ENCODE data around the gene RNF34.

The RNF34 gene

GRCh38 chr12:121420109-121420508 is 20.2 kb downstream of the RNF34 start:
- TF ChIP-seq REST (IDR thresholded peaks at IDR 0.05; ENCODE audit: low read depth) (no peak), CREB1 (IDR thresholded peaks at IDR 0.05; ENCODE audit: low read depth) (no peak), EP300 (IDR thresholded peaks at IDR 0.05; ENCODE audit: borderline replicate concordance) (no peak), TCF12 (IDR thresholded peaks at IDR 0.05; ENCODE audit: low read depth) (no peak), TAF1 (IDR thresholded peaks at IDR 0.05; ENCODE audit: low read depth) (no peak), EGR1 (IDR thresholded peaks at IDR 0.05) (no peak), TEAD4 (IDR thresholded peaks at IDR 0.05) (no peak), ZBTB7A (IDR thresholded peaks at IDR 0.05; ENCODE audit: low read depth) (no peak), USF1 (IDR thresholded peaks at IDR 0.05) (no peak), NFIC (IDR thresholded peaks at IDR 0.05) (no peak), CEBPB (IDR thresholded peaks at IDR 0.05) (no peak), YY1 (IDR thresholded peaks at IDR 0.05; ENCODE audit: low read depth) (no peak), MAX (IDR thresholded peaks at IDR 0.05) (no peak), RAD21 (IDR thresholded peaks at IDR 0.05; ENCODE audit: low read depth) (no peak), FOXM1 (IDR thresholded peaks at IDR 0.05; ENCODE audit: borderline replicate concordance, low read depth) (no peak)

GRCh38 chr12:121423253-121423652 is 23.3 kb downstream of the RNF34 start:
- no peak for TF ChIP-seq TEAD4 (IDR thresholded peaks at IDR 0.05)
- no peak for TF ChIP-seq CEBPB (IDR thresholded peaks at IDR 0.05)
- no peak for TF ChIP-seq RAD21 (IDR thresholded peaks at IDR 0.05; ENCODE audit: low read depth)
- no peak for TF ChIP-seq MAX (IDR thresholded peaks at IDR 0.05)
- no peak for TF ChIP-seq REST (IDR thresholded peaks at IDR 0.05; ENCODE audit: low read depth)
- no peak for TF ChIP-seq CREB1 (IDR thresholded peaks at IDR 0.05; ENCODE audit: low read depth)
- no peak for TF ChIP-seq EGR1 (IDR thresholded peaks at IDR 0.05)
- TF ChIP-seq ZBTB7A (IDR thresholded peaks at IDR 0.05; ENCODE audit: low read depth), result no peak

- no peak for TF ChIP-seq RAD21 (IDR thresholded peaks at IDR 0.05; ENCODE audit: low read depth)
- no peak for TF ChIP-seq EP300 (IDR thresholded peaks at IDR 0.05; ENCODE audit: borderline replicate concordance)
- TF ChIP-seq YY1 (IDR thresholded peaks at IDR 0.05; ENCODE audit: low read depth), result no peak
- no peak for TF ChIP-seq ZBTB7A (IDR thresholded peaks at IDR 0.05; ENCODE audit: low read depth)
These were observed 24.0 kb downstream of the RNF34 start for GRCh38 chr12:121423682-121424623.

GRCh38 chr12:121424624-121424975 is 24.7 kb downstream of the RNF34 start:
- TF ChIP-seq EGR1 (IDR thresholded peaks at IDR 0.05), result no peak
- no peak for TF ChIP-seq USF1 (IDR thresholded peaks at IDR 0.05)
- no peak for TF ChIP-seq ZBTB7A (IDR thresholded peaks at IDR 0.05; ENCODE audit: low read depth)
- TF ChIP-seq NFIC (IDR thresholded peaks at IDR 0.05), result no peak
- no peak for TF ChIP-seq YY1 (IDR thresholded peaks at IDR 0.05; ENCODE audit: low read depth)
- no peak for TF ChIP-seq EP300 (IDR thresholded peaks at IDR 0.05; ENCODE audit: borderline replicate concordance)
- TF ChIP-seq CEBPB (IDR thresholded peaks at IDR 0.05), result no peak
- no peak for TF ChIP-seq REST (IDR thresholded peaks at IDR 0.05; ENCODE audit: low read depth)
- TF ChIP-seq TCF12 (IDR thresholded peaks at IDR 0.05; ENCODE audit: low read depth), result no peak
- TF ChIP-seq RAD21 (IDR thresholded peaks at IDR 0.05; ENCODE audit: low read depth), result no peak
- TF ChIP-seq CREB1 (IDR thresholded peaks at IDR 0.05; ENCODE audit: low read depth), result no peak
- TF ChIP-seq TAF1 (IDR thresholded peaks at IDR 0.05; ENCODE audit: low read depth), result no peak
- no peak for TF ChIP-seq TEAD4 (IDR thresholded peaks at IDR 0.05)
- TF ChIP-seq MAX (IDR thresholded peaks at IDR 0.05), result no peak
- no peak for TF ChIP-seq FOXM1 (IDR thresholded peaks at IDR 0.05; ENCODE audit: borderline replicate concordance, low read depth)

All from Ishikawa (cell line).